ENCODE measurements around the gene TAGLN2. TPM values are rescaled to one million over a fixed set of nuclear protein-coding genes. Genes with fewer than 3 reads are reported as not detected.

TAGLN2 gene
- total and polyA plus RNA-seq, 9 of the 15 experiments (the other 6 are each of a cell fraction or from before 2014, with no cell fraction given) = 192 to 683 (median 455) TPM

GRCh38 chr1:159924025-159924790, 1.1 kb downstream of the TAGLN2 start (continued):
- TF ChIP-seq MAX (CRISPR knock-in tag; IDR thresholded peaks at IDR 0.05) (no peak), ZNF592 (IDR thresholded peaks at IDR 0.05) (0 out of 2 replicates have a peak, but pooled peaks have one; percentile 80), NCOA1 (IDR thresholded peaks at IDR 0.05; ENCODE audit: low read depth) (peak; percentile 70; the same call in 1 of the 2 replicates), LARP7 (IDR thresholded peaks at IDR 0.05) (no peak), RFX7 (CRISPR knock-in tag; IDR thresholded peaks at IDR 0.05) (no peak), ZNF668 (CRISPR knock-in tag; IDR thresholded peaks at IDR 0.05) (no peak), SMARCB1 (IDR thresholded peaks at IDR 0.05; ENCODE audit: insufficient read length, low read depth) (no peak), HMG20B (CRISPR knock-in tag; IDR thresholded peaks at IDR 0.05) (no peak), LCOR (CRISPR knock-in tag; IDR thresholded peaks at IDR 0.05) (0 out of 2 replicates have a peak, but pooled peaks have one; percentile 50)
